Liver (tissue), 9 donors: ENCODE results near the gene COL4A4. TPM values are rescaled to one million over a fixed set of nuclear protein-coding genes. Genes with fewer than 3 reads are reported as not detected.

Source experiments
- DNase-seq: peaks from one replicate; pipeline ENCODE4 v3.0.0-alpha.2; 2017; ENCODE audit warnings: low spot score
- H3K27ac ChIP-seq, 2 donors: one replicate each; pipeline ENCODE4 v1.7.0; 2013; ENCODE audit warnings: inconsistent platforms in 2 of 2, low read length in 2 of 2, control low read depth in 1 of 2, low read depth in 1 of 2, mild to moderate bottlenecking in 1 of 2
- H3K27me3 ChIP-seq, 4 donors: one replicate each; pipeline versions ENCODE4 v1.6.1 to v1.7.0; 2013; ENCODE audit warnings: low read length in 3 of 4, inconsistent platforms in 1 of 4, mild to moderate bottlenecking in 1 of 4, moderate library complexity in 1 of 4; ENCODE audit not compliant: control insufficient read depth in 4 of 4, insufficient read depth in 4 of 4
- H3K36me3 ChIP-seq, 4 donors: one replicate each; pipeline versions ENCODE4 v1.6.1 to v1.7.0; 2013; ENCODE audit warnings: low read length in 3 of 4, mild to moderate bottlenecking in 3 of 4, low read depth in 1 of 4, moderate library complexity in 1 of 4; ENCODE audit not compliant: control insufficient read depth in 4 of 4, insufficient read depth in 3 of 4
- H3K4me1 ChIP-seq, 4 donors: one replicate each; pipeline versions ENCODE4 v1.6.1 to v1.7.0; 2013; ENCODE audit warnings: low read length in 3 of 4, mild to moderate bottlenecking in 3 of 4, moderate library complexity in 1 of 4; ENCODE audit not compliant: control insufficient read depth in 4 of 4, insufficient read depth in 4 of 4
- H3K4me3 ChIP-seq, 3 donors: one replicate each; pipeline versions ENCODE4 v1.6.1 to v1.7.0; 2013; ENCODE audit warnings: low read length in 3 of 3, control low read depth in 1 of 3, low read depth in 1 of 3, mild to moderate bottlenecking in 1 of 3
- H3K9ac ChIP-seq, 2 donors: one replicate each; pipeline ENCODE4 v1.7.0; 2013; ENCODE audit warnings: low read length in 2 of 2, mild to moderate bottlenecking in 2 of 2, moderate library complexity in 2 of 2, control low read depth in 1 of 2, low read depth in 1 of 2
- H3K9me3 ChIP-seq, 4 donors: one replicate each; pipeline versions ENCODE4 v1.6.1 to v1.7.0; 2013; ENCODE audit warnings: low read length in 3 of 4; ENCODE audit not compliant: control insufficient read depth in 4 of 4
- ATF3 ChIP-seq: IDR thresholded peaks from 2 replicates; pipeline ENCODE4 v1.6.1; 2016; ENCODE audit warnings: antibody characterized with exemption
- CTCF ChIP-seq: fragments of 150-350 bp; IDR thresholded peaks from 2 replicates; pipeline ENCODE4 v1.5.1; 2017; ENCODE audit warnings: improper control_type of control experiment, low read depth, low read length; ENCODE audit not compliant: missing input control
- EGR1 ChIP-seq, 2 donors: IDR thresholded peaks; 2 replicates each; pipeline ENCODE4 v1.6.1; 2016 to 2018; ENCODE audit warnings: antibody characterized with exemption in 2 of 2, low read depth in 2 of 2
- FOXA1 ChIP-seq: IDR thresholded peaks from 2 replicates; pipeline ENCODE4 v1.6.1; 2016; ENCODE audit warnings: antibody characterized with exemption
- FOXA2 ChIP-seq: IDR thresholded peaks from 2 replicates; pipeline ENCODE4 v1.6.1; 2016; ENCODE audit warnings: antibody characterized with exemption
- GABPA ChIP-seq, 2 donors: IDR thresholded peaks in 1 of 2; conservative IDR thresholded peaks in 1 of 2; 2 replicates each; pipeline ENCODE4 v1.6.1; 2016; ENCODE audit warnings: antibody characterized with exemption in 2 of 2, mild to moderate bottlenecking in 1 of 2, moderate library complexity in 1 of 2
- HNF4A ChIP-seq, 2 donors: conservative IDR thresholded peaks; 2 replicates each; pipeline ENCODE4 v1.6.1; 2016; ENCODE audit warnings: antibody characterized with exemption in 2 of 2, mild to moderate bottlenecking in 2 of 2
- HNF4G ChIP-seq: IDR thresholded peaks from 2 replicates; pipeline ENCODE4 v1.6.1; 2016; ENCODE audit warnings: antibody characterized with exemption
- JUND ChIP-seq, 2 donors: IDR thresholded peaks; 2 replicates each; pipeline ENCODE4 v1.6.1; 2016; ENCODE audit warnings: antibody characterized with exemption in 2 of 2
- MAX ChIP-seq: IDR thresholded peaks from 2 replicates; pipeline ENCODE4 v1.6.1; 2016; ENCODE audit warnings: antibody characterized with exemption
- NR2F2 ChIP-seq: IDR thresholded peaks from 2 replicates; pipeline ENCODE4 v1.6.1; 2016; ENCODE audit warnings: antibody characterized with exemption
- RAD21 ChIP-seq, 2 donors: IDR thresholded peaks; 2 replicates each; pipeline ENCODE4 v1.6.1; 2016; ENCODE audit warnings: antibody characterized with exemption in 2 of 2, mild to moderate bottlenecking in 2 of 2
- RXRA ChIP-seq, 2 donors: IDR thresholded peaks; 2 replicates each; pipeline ENCODE4 v1.6.1; 2017 to 2018; ENCODE audit warnings: antibody characterized with exemption in 2 of 2, mild to moderate bottlenecking in 1 of 2
- SP1 ChIP-seq: IDR thresholded peaks from 2 replicates; pipeline ENCODE4 v1.6.1; 2018; ENCODE audit warnings: antibody characterized with exemption, mild to moderate bottlenecking
- TAF1 ChIP-seq: conservative IDR thresholded peaks from 2 replicates; pipeline ENCODE4 v1.6.1; 2016; ENCODE audit warnings: antibody characterized with exemption, mild to moderate bottlenecking
- YY1 ChIP-seq: IDR thresholded peaks from 2 replicates; pipeline ENCODE4 v1.6.1; 2016; ENCODE audit warnings: antibody characterized with exemption, mild to moderate bottlenecking
- WGBS: extraction: QIAGEN DNeasy Blood & Tissue Kit; methylation state at CpG from one replicate; pipeline ENCODE4 v1.1.7; 2013; 5-methylcytosine and 5-hydroxymethylcytosine counted together
- polyA plus RNA-seq, 2 donors: library from polyadenylated mRNA; stranded (reverse) in 1 of 2; unstranded in 1 of 2; fragments of 200-250 nt in 1 of 2; fragments of >200 nt in 1 of 2; fragmentation: Nextera tagmentation in 1 of 2; extraction: Ambion mirVana in 1 of 2; gene quantifications; one replicate each; pipeline versions ENCODE4 v1.2.1 to v1.2.3, GENCODE V29; 2013 to 2015
- total RNA-seq, 2 donors: library from RNA; depleted of rRNA; stranded (reverse); fragments of >200 nt; gene quantifications; one replicate each; pipeline ENCODE4 v1.2.3, GENCODE V29; 2014
- TF ChIP-seq, protein P1 (sequence below): IDR thresholded peaks from 2 replicates; pipeline ENCODE4 v1.6.1; 2016; ENCODE audit warnings: antibody characterized with exemption, mild to moderate bottlenecking
- TF ChIP-seq, protein P2 (sequence below): IDR thresholded peaks from 2 replicates; pipeline ENCODE4 v1.6.1; 2016; ENCODE audit warnings: antibody characterized with exemption
- donor health status: healthy.
- donor health status: healthy.
- donor health status: healthy.
- donor health status: healthy.
- donor health status: healthy.

COL4A4 gene
- total and polyA plus RNA-seq, 4 donors, result 0.14 to 3.8 (median 0.82) TPM

GRCh38 chr2:227123697-227124096 is 40.3 kb downstream of the COL4A4 start:
- Histone ChIP-seq H3K4me3 (no peak overlapping the region), H3K9ac (no peak overlapping the region), H3K27ac (no peak overlapping the region), H3K36me3 (no peaks in the 10 kb centered on the region), H3K4me1 (no peaks in the 10 kb centered on the region), H3K9me3 (no peaks in the 10 kb centered on the region), H3K27me3 (no peaks in the 10 kb centered on the region)
- DNase-seq, result no peak
- TF ChIP-seq RAD21 (IDR thresholded peaks at IDR 0.05) (no peak), HNF4A (conservative IDR thresholded peaks at IDR 0.05) (no peak), MAX (no peak), RXRA (IDR thresholded peaks at IDR 0.05) (no peak), HNF4G (no peak), SP1 (no peak), NR2F2 (no peak), EGR1 (IDR thresholded peaks at IDR 0.05; ENCODE audit: low read depth in 2 of 2) (no peak), FOXA1 (no peak), YY1 (no peak), GABPA (IDR thresholded peaks at IDR 0.05 in 1 of 2, conservative IDR thresholded peaks at IDR 0.05 in 1 of 2) (no peak), FOXA2 (no peak), CTCF (no peak), ATF3 (no peak), TAF1 (no peak), JUND (IDR thresholded peaks at IDR 0.05) (no peak)
- TF ChIP-seq, protein P1, sequence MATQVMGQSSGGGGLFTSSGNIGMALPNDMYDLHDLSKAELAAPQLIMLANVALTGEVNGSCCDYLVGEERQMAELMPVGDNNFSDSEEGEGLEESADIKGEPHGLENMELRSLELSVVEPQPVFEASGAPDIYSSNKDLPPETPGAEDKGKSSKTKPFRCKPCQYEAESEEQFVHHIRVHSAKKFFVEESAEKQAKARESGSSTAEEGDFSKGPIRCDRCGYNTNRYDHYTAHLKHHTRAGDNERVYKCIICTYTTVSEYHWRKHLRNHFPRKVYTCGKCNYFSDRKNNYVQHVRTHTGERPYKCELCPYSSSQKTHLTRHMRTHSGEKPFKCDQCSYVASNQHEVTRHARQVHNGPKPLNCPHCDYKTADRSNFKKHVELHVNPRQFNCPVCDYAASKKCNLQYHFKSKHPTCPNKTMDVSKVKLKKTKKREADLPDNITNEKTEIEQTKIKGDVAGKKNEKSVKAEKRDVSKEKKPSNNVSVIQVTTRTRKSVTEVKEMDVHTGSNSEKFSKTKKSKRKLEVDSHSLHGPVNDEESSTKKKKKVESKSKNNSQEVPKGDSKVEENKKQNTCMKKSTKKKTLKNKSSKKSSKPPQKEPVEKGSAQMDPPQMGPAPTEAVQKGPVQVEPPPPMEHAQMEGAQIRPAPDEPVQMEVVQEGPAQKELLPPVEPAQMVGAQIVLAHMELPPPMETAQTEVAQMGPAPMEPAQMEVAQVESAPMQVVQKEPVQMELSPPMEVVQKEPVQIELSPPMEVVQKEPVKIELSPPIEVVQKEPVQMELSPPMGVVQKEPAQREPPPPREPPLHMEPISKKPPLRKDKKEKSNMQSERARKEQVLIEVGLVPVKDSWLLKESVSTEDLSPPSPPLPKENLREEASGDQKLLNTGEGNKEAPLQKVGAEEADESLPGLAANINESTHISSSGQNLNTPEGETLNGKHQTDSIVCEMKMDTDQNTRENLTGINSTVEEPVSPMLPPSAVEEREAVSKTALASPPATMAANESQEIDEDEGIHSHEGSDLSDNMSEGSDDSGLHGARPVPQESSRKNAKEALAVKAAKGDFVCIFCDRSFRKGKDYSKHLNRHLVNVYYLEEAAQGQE, result no peak
- TF ChIP-seq, protein P2, sequence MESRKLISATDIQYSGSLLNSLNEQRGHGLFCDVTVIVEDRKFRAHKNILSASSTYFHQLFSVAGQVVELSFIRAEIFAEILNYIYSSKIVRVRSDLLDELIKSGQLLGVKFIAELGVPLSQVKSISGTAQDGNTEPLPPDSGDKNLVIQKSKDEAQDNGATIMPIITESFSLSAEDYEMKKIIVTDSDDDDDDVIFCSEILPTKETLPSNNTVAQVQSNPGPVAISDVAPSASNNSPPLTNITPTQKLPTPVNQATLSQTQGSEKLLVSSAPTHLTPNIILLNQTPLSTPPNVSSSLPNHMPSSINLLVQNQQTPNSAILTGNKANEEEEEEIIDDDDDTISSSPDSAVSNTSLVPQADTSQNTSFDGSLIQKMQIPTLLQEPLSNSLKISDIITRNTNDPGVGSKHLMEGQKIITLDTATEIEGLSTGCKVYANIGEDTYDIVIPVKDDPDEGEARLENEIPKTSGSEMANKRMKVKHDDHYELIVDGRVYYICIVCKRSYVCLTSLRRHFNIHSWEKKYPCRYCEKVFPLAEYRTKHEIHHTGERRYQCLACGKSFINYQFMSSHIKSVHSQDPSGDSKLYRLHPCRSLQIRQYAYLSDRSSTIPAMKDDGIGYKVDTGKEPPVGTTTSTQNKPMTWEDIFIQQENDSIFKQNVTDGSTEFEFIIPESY, result no peak
- WGBS, result 89% methylated on average over 4 of the region's 4 CpGs
